AG04450 (cell line): Measurements from ENCODE around the gene CTDP1. TPM values are rescaled to one million over a fixed set of nuclear protein-coding genes. Genes with fewer than 3 reads are reported as not detected.

Experiments used
- CTCF ChIA-PET: fragments of 300-600, 350-600 bp; formaldehyde crosslinking; extraction: SDS; loops from one replicate; lab custom pipeline; 2022; ENCODE audit warnings: antibody characterized with exemption, inconsistent platforms; lab: Charles Lee
- POLR2A ChIA-PET: fragments of 350-600 bp; formaldehyde crosslinking; extraction: SDS; loops from one replicate; lab custom pipeline; 2021; ENCODE audit warnings: antibody characterized with exemption, inconsistent platforms; lab: Yijun Ruan, JAX
- DNase-seq: peaks from one replicate; pipeline ENCODE4 v3.0.0-alpha.2; 2011; ENCODE audit warnings: low read depth, low spot score
- H3K27ac ChIP-seq: one replicate; pipeline ENCODE4 v1.5.1; 2012; ENCODE audit warnings: low read depth, low read length, control low read depth
- H3K27me3 ChIP-seq: one replicate; pipeline ENCODE4 v1.6.0; 2012; ENCODE audit warnings: low read length; ENCODE audit not compliant: control insufficient read depth, insufficient read depth
- H3K4me3 ChIP-seq: 2 replicates; pipeline ENCODE4 v1.5.1; 2011; ENCODE audit warnings: mild to moderate bottlenecking, low read depth, low read length, control low read depth
- H3K9me3 ChIP-seq: 2 replicates; pipeline ENCODE4 v1.5.1; 2012; ENCODE audit warnings: low read length; ENCODE audit not compliant: control insufficient read depth, insufficient read depth
- CTCF ChIP-seq: IDR thresholded peaks from 2 replicates; pipeline ENCODE4 v1.5.1; 2011; ENCODE audit warnings: low read depth, low read length, control low read depth, inconsistent platforms
- polyA plus RNA-seq: library from polyadenylated mRNA; depleted of rRNA; stranded (reverse); fragments of >200 nt; gene quantifications from 2 replicates; pipeline ENCODE4 v1.2.3, GENCODE V29; 2011

The CTDP1 gene
- polyA plus RNA-seq, 1 experiment: 8.4 TPM

- Histone ChIP-seq H3K4me3 (no peak overlapping the region), H3K27ac (no peak overlapping the region), H3K27me3 (peaks cover 9% of the 10 kb centered on the region), H3K9me3 (peaks cover 26% of the 10 kb centered on the region)
- ChIA-PET CTCF (no interaction called here), POLR2A (no interaction called here)
- DNase-seq: no peak
- TF ChIP-seq CTCF: no peak
Measured at GRCh38 chr18:79766308-79766707, 86.7 kb downstream of the CTDP1 start.

- H3K27ac ChIP-seq: no peak overlapping the region
- H3K27me3 ChIP-seq: peaks cover 19% of the 10 kb centered on the region
- TF ChIP-seq CTCF: no peak
- DNase-seq: no peak
- H3K9me3 ChIP-seq: peaks cover 40% of the 10 kb centered on the region
- no peak overlapping the region for H3K4me3 ChIP-seq
- ChIA-PET CTCF (no interaction called here), POLR2A (no interaction called here)
Measured at GRCh38 chr18:79768745-79769144, 89.1 kb downstream of the CTDP1 start.

- ChIA-PET POLR2A (no interaction called here), CTCF (no interaction called here)
- TF ChIP-seq CTCF: no peak
- Histone ChIP-seq H3K9me3 (peaks cover 40% of the 10 kb centered on the region), H3K4me3 (no peak overlapping the region), H3K27ac (no peak overlapping the region), H3K27me3 (peaks cover 19% of the 10 kb centered on the region)
- no peak for DNase-seq
Measured at GRCh38 chr18:79769698-79770500, 90.3 kb downstream of the CTDP1 start.

GRCh38 chr18:79770501-79770815, 90.9 kb downstream of the CTDP1 start:
- no peak for DNase-seq
- ChIA-PET CTCF (no interaction called here), POLR2A (no interaction called here)
- peaks cover 43% of the 10 kb centered on the region for H3K9me3 ChIP-seq
- no peak overlapping the region for H3K4me3 ChIP-seq
- H3K27me3 ChIP-seq: peaks cover 20% of the 10 kb centered on the region
- no peak for TF ChIP-seq CTCF
- H3K27ac ChIP-seq: no peak overlapping the region

GRCh38 chr18:79770826-79771225, 91.2 kb downstream of the CTDP1 start:
- DNase-seq: no peak
- H3K4me3 ChIP-seq: no peak overlapping the region
- H3K27ac ChIP-seq: no peak overlapping the region
- H3K9me3 ChIP-seq: peaks cover 46% of the 10 kb centered on the region
- ChIA-PET POLR2A (no interaction called here), CTCF (no interaction called here)
- TF ChIP-seq CTCF: no peak
- H3K27me3 ChIP-seq: peaks cover 24% of the 10 kb centered on the region
